Forelimb muscle (tissue), 1 donor: ENCODE results near the gene ST3GAL4. TPM values are rescaled to one million over a fixed set of nuclear protein-coding genes. Genes with fewer than 3 reads are reported as not detected.
"Not testable (repeated sequence)": the region's sequence is repeated elsewhere in the genome, so short reads cannot be mapped to it uniquely, and the experiment has no call there.

Experiments
- DNase-seq: peaks from one replicate; pipeline ENCODE4 v3.0.0-alpha.2; 2013; ENCODE audit warnings: low read depth
- polyA plus RNA-seq: library from polyadenylated mRNA; unstranded; fragments of 120-200 nt; gene quantifications from one replicate; pipeline ENCODE4 v1.2.1, GENCODE V29; 2013; ENCODE audit not compliant: insufficient read length

Gene ST3GAL4
- polyA plus RNA-seq, 1 donor: 27.2 TPM

DNA sequence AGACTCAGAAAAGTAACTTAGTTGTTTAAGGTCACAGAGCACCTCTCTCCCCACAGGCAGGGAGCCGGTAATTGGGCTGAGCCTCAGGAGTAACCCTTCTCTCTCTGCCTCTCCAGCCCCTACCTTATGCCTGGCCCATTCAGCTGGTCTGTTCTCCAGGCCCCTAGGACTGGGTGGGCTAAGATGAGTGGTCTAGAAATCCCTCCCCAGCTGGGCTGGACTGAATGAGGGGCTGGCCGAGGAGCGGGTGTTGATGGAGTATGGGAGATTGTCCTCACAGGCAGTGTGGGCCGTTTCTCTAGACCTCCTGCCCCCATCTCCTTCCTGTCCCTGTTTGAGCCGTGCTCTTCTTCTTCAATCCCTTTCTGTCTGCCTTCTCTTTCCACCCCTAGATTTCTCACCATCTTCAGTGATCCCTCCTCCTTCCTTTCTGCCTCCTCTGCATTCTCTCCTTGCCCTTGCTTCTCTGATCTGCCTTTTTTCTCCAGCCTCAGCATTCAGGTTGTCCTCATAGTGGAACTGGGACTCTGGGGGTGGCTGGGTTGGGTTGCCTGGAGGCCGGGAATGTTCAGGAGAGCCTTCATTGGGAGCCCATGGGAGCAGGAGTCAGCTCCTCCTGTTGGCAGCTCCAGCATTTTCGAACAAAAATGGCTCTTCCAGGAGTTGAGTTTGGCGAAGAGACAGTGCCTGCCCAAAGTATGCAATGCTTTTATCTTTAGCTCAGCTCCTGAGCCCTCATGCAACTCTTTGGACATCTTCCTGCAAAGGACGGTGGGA is 7.6 kb downstream of the ST3GAL4 start:
- DNase-seq: no peak

- no peak for DNase-seq
Observed at GRCh38 chr11:126363706-126364248, 8.3 kb downstream of the ST3GAL4 start.

DNA sequence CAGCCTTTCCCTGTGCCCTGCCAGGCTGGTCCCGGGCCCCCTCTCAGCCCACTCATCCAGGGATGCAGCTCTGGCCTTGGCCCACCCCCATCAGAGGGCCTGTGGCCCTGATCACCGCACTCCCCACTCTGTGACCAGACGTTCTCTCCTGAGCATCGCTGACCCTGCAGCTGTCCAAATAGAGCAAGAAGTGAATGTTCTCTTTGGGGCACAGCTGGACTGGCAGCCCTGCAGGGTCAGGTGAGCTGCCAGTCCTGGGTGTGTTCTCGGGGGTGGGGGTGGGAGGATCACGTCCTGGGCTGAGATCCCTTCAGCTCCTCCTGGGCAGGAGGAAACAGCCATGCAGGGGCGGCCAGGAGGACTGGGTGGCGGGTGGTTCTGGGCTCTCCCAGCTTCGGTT is 9.2 kb downstream of the ST3GAL4 start:
- not testable (repeated sequence) for DNase-seq

DNA sequence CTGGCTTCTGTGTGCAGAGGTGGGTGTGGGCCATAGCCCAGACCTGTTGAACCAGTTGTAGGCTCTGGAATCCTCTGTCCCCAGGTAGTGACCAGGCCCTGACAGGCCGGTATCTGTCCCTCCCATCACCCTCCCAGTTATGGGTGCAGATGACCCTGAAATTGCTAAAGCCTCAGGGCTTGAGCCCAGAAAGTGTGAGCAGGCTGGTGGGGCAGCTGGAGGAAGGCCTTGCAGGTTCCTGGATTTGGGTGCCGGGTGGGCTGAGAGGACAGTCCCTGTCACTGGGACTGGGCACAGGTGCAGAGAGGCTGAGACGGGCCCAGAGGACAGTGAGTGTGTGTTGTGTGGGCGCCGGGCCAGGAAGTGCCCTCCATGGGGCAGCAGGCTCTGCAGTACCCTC is 10.0 kb downstream of the ST3GAL4 start:
- DNase-seq: not testable (repeated sequence)

GRCh38 chr11:126366064-126366822 is 10.8 kb downstream of the ST3GAL4 start:
- DNase-seq: no peak

DNA sequence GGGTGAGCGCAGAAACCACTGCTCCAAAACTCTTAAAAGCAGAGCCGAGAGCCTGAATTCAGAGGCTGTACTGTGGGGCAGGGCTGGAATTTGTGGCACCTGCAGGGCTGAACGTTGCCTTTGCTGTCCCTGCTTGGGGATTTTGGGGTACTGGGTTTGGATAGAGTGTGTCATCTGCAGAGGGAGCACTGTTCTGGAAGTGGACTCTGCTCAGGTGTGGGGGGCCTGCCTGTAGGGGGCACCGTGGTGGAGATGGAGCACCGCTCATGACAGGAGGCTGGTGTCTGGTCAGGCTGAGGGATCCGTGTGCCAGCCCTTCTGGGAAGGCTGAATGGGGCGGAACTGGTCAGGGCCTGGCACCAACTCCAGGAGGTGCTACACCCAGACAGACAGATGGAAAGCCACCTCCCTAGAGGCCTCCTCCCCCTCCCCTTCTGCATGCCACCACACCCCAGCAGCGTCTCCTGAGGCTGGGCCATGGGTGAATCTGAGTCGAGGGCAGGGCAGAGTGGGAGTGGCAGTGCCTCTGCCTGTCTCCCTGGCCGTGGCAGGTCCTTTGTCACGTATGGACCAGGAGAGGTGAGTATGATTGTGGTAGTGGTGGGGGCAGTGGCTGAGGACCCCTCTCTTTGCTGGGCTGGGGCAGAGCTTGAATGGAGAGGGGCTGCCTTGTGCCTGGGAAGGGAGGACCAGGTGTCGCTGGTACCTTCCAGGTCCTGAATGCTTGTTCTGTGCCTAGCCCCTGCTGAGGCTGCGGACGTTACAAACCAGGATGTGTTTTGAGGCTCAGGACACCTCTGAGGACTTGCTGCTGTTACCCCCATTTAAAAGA is 11.6 kb downstream of the ST3GAL4 start:
- DNase-seq: not testable (repeated sequence)

- DNase-seq: not testable (repeated sequence)
Observed at GRCh38 chr11:126367806-126368205, 12.3 kb downstream of the ST3GAL4 start.

DNA sequence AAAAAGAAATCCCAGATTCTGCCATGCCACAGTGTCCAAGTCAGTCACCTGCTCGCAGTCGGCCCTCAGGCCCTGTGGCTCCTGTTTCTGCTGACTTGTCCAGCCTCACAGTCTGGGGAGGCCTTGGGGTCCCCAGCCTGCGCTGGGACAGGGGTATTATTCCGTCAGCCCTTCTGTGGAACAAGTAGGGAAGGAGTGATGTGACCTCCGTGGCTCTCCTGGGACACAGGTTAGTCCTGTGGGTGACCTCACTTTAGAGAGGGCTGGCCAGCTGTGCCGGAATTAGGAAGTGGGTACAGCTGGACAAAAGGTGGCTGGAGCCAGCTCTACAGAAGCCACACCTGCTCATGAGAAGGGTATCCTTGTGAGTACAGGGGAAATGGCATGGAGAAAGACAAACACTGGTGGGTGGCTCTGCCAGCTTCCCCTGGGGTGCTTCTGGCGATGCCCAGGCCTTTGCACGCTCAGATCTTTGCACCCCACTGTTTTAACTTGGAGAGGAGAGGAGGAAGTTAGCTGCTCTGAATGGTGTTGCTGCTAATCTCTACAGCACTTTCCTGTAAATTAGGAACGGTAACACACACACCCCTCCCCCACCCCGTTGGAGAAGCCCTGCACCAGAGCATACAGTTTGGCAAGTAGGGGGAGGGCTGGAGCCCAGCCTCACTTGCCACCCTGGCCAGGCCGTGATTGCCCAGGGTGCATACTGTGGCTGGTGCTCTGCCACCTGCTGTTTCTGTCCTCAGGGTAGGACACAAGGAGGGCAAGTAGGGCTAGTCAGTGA is 13.0 kb downstream of the ST3GAL4 start:
- DNase-seq: not testable (repeated sequence)

DNA sequence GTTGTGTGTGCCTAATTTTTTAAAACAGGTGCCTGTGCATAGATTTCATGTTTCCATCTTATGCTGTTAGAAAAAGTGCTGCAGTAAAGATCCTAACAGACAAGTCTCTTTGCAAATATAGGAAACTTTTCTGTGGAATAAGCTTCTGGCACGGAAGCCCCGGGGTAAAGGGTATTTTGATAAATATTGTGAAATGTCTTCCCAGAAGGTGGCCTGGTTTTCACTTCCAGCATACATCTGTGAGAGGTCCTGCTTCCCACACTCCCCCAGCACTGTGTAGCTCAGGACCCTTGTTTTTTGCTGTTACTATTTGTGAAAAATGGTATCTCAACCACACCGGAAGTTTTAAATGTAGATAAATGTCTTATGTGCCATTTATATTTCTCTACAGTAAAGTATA is 14.5 kb downstream of the ST3GAL4 start:
- no peak for DNase-seq

GRCh38 chr11:126371595-126371994 is 16.1 kb downstream of the ST3GAL4 start:
- no peak for DNase-seq

DNA sequence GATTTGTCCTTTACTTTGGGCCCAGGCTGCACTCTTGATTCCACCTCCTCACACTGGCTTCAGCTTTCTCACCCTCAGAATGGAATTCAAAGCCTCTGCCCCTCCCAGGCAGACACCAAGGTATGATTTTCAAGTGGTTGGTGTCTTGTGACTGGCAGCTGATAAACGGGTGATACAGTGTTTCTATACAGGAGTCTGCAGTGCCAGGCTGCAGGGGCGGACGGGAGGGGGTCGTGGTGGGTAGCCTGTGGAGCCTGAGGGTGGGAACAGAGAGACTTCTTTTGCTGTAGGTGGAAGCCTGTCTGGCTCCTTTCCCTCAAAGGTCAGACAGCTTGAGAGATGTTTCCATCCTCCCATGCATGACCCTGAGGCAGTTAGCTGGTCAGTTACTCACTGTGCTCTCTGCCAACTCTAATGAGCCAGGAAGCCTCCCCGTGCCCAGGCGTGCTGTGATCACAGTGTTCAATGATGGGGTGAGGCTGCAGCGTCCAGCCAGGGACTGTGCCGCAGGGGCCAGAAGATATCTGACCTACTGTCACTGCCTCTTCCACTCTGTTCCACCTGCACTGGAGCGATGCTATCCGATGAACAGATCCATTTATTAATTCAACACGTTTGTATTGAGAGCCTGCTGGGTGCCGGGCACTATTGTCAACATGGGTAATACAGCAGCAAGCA is 18.0 kb downstream of the ST3GAL4 start:
- DNase-seq: not testable (repeated sequence)

GRCh38 chr11:126374562-126375300 is 19.2 kb downstream of the ST3GAL4 start:
- not testable (repeated sequence) for DNase-seq

DNA sequence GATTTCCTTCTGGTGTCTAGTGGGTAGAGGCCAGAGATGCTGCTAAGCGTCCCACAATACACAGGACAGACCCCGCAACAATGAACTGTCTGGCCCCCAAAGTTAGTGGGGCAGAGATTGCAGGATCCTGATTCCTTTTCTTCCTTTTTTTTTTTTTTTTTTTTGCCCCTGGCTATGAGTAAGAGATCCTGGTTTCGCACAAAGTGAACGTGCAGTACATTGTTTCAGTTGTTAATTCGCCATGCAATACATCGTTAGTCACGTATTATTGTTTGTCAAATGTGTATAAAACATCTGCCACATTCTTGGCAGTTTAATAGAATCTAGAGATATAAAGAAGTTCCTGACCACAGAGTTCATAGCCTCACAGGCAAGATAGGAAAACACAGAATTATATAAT is 20.2 kb downstream of the ST3GAL4 start:
- no peak for DNase-seq

GRCh38 chr11:126378763-126379162 is 23.3 kb downstream of the ST3GAL4 start:
- no peak for DNase-seq

- DNase-seq: no peak
Observed at GRCh38 chr11:126380909-126381308, 25.4 kb downstream of the ST3GAL4 start.

DNA sequence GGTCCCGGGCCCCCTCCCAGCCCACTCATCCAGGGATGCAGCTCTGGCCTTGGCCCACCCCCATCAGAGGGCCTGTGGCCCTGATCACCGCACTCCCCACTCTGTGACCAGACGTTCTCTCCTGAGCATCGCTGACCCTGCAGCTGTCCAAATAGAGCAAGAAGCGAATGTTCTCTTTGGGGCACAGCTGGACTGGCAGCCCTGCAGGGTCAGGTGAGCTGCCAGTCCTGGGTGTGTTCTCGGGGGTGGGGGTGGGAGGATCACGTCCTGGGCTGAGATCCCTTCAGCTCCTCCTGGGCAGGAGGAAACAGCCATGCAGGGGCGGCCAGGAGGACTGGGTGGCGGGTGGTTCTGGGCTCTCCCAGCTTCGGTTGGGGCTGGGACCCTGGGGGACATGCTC is 26.5 kb downstream of the ST3GAL4 start:
- not testable (repeated sequence) for DNase-seq

DNA sequence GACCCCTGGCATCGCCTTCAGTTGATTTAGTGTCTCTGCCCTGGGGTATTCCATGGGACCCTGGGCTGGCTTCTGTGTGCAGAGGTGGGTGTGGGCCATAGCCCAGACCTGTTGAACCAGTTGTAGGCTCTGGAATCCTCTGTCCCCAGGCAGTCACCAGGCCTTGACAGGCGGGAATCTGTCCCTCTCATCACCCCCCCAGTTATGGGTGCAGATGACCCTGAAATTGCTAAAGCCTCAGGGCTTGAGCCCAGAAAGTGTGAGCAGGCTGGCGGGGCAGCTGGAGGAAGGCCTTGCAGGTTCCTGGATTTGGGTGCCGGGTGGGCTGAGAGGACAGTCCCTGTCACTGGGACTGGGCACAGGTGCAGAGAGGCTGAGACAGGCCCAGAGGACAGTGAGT is 27.2 kb downstream of the ST3GAL4 start:
- not testable (repeated sequence) for DNase-seq

DNA sequence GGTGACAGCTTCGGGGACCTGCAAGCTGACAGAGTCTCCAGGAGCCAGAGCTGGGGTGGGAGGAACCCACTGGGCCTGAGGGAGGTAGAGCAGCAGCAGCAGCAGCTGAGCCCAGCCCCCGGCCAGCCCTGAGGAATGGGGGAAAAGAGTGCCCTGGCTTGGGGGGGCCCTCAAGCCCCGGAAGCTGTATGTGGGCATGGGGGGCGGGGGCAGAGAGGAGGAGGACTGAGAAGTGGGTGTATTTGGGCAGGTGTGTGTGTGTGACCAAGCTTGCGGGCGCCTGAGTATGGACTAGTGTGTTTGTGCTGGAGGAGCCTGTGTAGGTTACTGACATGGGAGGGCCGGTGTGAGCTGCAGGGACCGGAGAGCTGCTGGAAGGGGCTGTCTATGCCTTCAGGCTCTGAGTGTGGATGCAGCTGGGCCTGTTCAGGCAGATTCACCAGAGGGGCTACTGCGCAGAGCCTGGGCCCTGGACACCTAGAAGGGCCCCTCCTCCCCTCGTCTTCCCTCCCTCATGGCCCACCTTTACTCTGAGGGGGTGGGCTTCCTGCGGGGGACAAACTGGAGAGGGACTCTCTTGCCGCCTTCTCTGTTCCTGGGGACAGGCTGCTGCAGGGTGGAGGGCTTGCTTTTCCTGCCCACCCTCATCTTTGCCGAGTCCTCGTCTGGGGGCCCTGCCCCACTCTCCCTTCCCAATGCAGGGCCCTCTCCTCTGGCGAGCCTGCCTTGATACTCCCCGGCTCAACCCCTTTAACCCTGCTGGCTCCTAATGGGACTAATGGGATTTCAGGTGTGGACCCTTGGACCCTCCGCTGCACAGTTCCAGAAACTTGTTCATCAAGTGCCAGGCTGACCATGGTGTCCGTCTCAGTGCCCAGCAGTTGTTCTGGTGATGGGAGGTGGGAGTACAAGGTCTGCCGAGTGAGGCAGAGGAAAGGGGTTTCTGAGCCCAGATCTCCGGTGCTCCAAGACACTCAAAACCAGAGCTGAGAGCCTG is 28.2 kb downstream of the ST3GAL4 start:
- DNase-seq: no peak
